Measurements from ENCODE around the gene PLAGL1.

Gene PLAGL1

GRCh38 chr6:144007478-144008119 is 460 bp downstream of the PLAGL1 start:
- H3K9me2 ChIP-seq (replicated peaks; ENCODE audit: low read depth, low read length) = no peaks in the 10 kb centered on the region
- peak overlapping the region; percentile 79 for H3K9ac ChIP-seq (ENCODE audit: low read depth, low read length, poor library complexity, severe bottlenecking)
- TF ChIP-seq EZH2phosphoT487 (IDR thresholded peaks at IDR 0.05; ENCODE audit: borderline replicate concordance) (no peak), CTCF (conservative IDR thresholded peaks at IDR 0.05; ENCODE audit: low read length) (no peak)
- H3K36me3 ChIP-seq (ENCODE audit: insufficient read depth, low read length) = no peaks in the 10 kb centered on the region
- peak overlapping the region; percentile 77 for H3K4me3 ChIP-seq (ENCODE audit: low read length, poor library complexity, severe bottlenecking)
- H3F3A ChIP-seq (ENCODE audit: low read depth) = no peaks in the 10 kb centered on the region
- H3K4me1 ChIP-seq (ENCODE audit: insufficient read depth, low read length, poor library complexity, severe bottlenecking) = peaks cover 5% of the 10 kb centered on the region
- peaks cover 6% of the 10 kb centered on the region for H4K20me1 ChIP-seq (ENCODE audit: insufficient read depth, low read length, poor library complexity, severe bottlenecking)
- H3K79me2 ChIP-seq (ENCODE audit: insufficient read depth, low read length) = peaks cover 39% of the 10 kb centered on the region
- H3K9me3 ChIP-seq (ENCODE audit: insufficient read depth, low read depth, low read length) = peaks cover 6% of the 10 kb centered on the region
- H2AFZ ChIP-seq (ENCODE audit: low read length) = peak overlapping the region; percentile 64; the same call in 1 of the 2 replicates
- H3K4me2 ChIP-seq (ENCODE audit: low read depth, low read length, poor library complexity, severe bottlenecking) = peak overlapping the region; percentile 56
- no peaks in the 10 kb centered on the region for H3K27me3 ChIP-seq (ENCODE audit: insufficient read depth, low read length, poor library complexity, severe bottlenecking)

DNA sequence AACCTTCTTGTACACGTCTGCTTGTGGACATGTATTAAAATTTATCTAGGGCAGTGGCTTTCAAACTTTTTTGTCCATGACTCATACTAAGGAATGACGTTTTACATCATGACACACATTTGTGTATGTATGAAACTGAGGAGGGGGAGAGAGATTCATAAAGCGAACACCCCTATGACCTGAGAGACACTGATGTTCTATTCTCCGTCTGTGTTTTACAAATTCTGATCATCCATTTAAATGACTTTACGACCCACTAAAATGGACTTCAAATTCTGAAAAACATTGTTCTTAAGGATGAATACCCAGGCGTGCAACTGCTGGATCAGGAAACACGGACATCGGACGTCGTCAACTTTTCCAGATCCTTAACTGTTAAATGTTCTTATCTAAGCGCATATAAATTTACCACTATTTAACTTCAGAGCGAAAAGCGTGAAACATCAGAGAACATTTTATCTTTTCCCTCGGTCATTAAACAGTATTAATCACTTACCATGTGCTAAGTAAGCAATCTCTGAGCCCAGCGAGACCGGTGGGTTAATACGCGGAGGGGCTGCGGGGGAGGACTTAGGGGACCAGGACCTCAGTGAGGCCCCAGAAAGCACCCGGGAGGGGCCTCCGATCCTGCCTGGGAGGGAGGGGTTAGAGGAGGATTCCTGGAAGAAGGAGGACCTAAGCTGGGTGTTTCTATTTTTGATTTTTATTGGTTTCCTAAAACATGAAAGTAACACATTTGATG is 1.2 kb downstream of the PLAGL1 start:
- peaks cover 6% of the 10 kb centered on the region for H4K20me1 ChIP-seq (ENCODE audit: insufficient read depth, low read length, poor library complexity, severe bottlenecking)
- H2AFZ ChIP-seq (ENCODE audit: low read length) = peak overlapping the region; percentile 20; the same call in 1 of the 2 replicates
- H3K4me3 ChIP-seq (ENCODE audit: low read length, poor library complexity, severe bottlenecking) = peak overlapping the region; percentile 77

GRCh38 chr6:143999406-143999805 is 8.7 kb downstream of the PLAGL1 start:
- Histone ChIP-seq H3K9me2 (replicated peaks; ENCODE audit: low read depth, low read length) (no peaks in the 10 kb centered on the region), H3K9ac (ENCODE audit: low read depth, low read length, poor library complexity, severe bottlenecking) (no peak overlapping the region), H3K9me3 (ENCODE audit: insufficient read depth, low read depth, low read length) (peaks cover 15% of the 10 kb centered on the region), H3K79me2 (ENCODE audit: insufficient read depth, low read length) (peaks cover 19% of the 10 kb centered on the region), H3K4me1 (ENCODE audit: insufficient read depth, low read length, poor library complexity, severe bottlenecking) (no peaks in the 10 kb centered on the region), H2AFZ (ENCODE audit: low read length) (no peak overlapping the region), H3K36me3 (ENCODE audit: insufficient read depth, low read length) (no peaks in the 10 kb centered on the region), H3K27me3 (ENCODE audit: insufficient read depth, low read length, poor library complexity, severe bottlenecking) (no peaks in the 10 kb centered on the region), H3K4me3 (ENCODE audit: low read length, poor library complexity, severe bottlenecking) (no peak overlapping the region), H3K4me2 (ENCODE audit: low read depth, low read length, poor library complexity, severe bottlenecking) (no peak overlapping the region), H4K20me1 (ENCODE audit: insufficient read depth, low read length, poor library complexity, severe bottlenecking) (no peaks in the 10 kb centered on the region), H3F3A (ENCODE audit: low read depth) (no peaks in the 10 kb centered on the region)
- TF ChIP-seq EZH2phosphoT487 (IDR thresholded peaks at IDR 0.05; ENCODE audit: borderline replicate concordance) = no peak
- TF ChIP-seq CTCF (conservative IDR thresholded peaks at IDR 0.05; ENCODE audit: low read length) = no peak

More for the DNA sequence above, 1.2 kb downstream of the PLAGL1 start:
- H3K27me3 ChIP-seq (ENCODE audit: insufficient read depth, low read length, poor library complexity, severe bottlenecking) = no peaks in the 10 kb centered on the region
- peak overlapping the region; percentile 56 for H3K4me2 ChIP-seq (ENCODE audit: low read depth, low read length, poor library complexity, severe bottlenecking)
- H3K36me3 ChIP-seq (ENCODE audit: insufficient read depth, low read length) = no peaks in the 10 kb centered on the region
- TF ChIP-seq CTCF (conservative IDR thresholded peaks at IDR 0.05; ENCODE audit: low read length) (no peak), EZH2phosphoT487 (IDR thresholded peaks at IDR 0.05; ENCODE audit: borderline replicate concordance) (no peak)
- no peaks in the 10 kb centered on the region for H3K9me2 ChIP-seq (replicated peaks; ENCODE audit: low read depth, low read length)
- H3K9ac ChIP-seq (ENCODE audit: low read depth, low read length, poor library complexity, severe bottlenecking) = peak overlapping the region; percentile 79
- peaks cover 10% of the 10 kb centered on the region for H3K9me3 ChIP-seq (ENCODE audit: insufficient read depth, low read depth, low read length)
- H3F3A ChIP-seq (ENCODE audit: low read depth) = no peaks in the 10 kb centered on the region
- H3K79me2 ChIP-seq (ENCODE audit: insufficient read depth, low read length) = peaks cover 42% of the 10 kb centered on the region
- peaks cover 5% of the 10 kb centered on the region for H3K4me1 ChIP-seq (ENCODE audit: insufficient read depth, low read length, poor library complexity, severe bottlenecking)

Measured in Loucy (cell line).